PC-3 (cell line): ENCODE results near the gene MOB3A. TPM values are rescaled to one million over a fixed set of nuclear protein-coding genes. Genes with fewer than 3 reads are reported as not detected.

Source experiments
- ATAC-seq: fragments of 200-7000 bp; cut with Tn5 transposase; 2 replicates; pipeline ENCODE4 v1.9.1; 2020; ENCODE audit warnings: mild to moderate bottlenecking, moderate library complexity
- BruUV-seq: library from RNA; stranded (reverse); fragments of 400-500 nt; replicated peaks from 2 replicates; lab custom pipeline; 2021; lab: Mats Ljungman, UMichigan
- CTCF ChIA-PET: fragments of 300-600 bp; sonication (Branson Sonifier 250); formaldehyde crosslinking; loops from one replicate; lab custom pipeline; 2022; ENCODE audit warnings: antibody characterized with exemption; lab: Charles Lee
- POLR2A ChIA-PET: fragments of 300-600 bp; sonication (Branson Sonifier 250); formaldehyde crosslinking; loops from one replicate; lab custom pipeline; 2022; ENCODE audit warnings: antibody characterized with exemption; ENCODE audit not compliant: unreplicated experiment; lab: Charles Lee
- DNase-seq: peaks from one replicate; pipeline ENCODE4 v3.0.0-alpha.2; 2015
- H2AFZ ChIP-seq: fragments of 300-600 bp; sonication (generic); 2 replicates; pipeline ENCODE4 v1.6.0; 2016; ENCODE audit warnings: antibody characterized with exemption, low read length
- H3F3A ChIP-seq: fragments of 300-600 bp; sonication (generic); one replicate; pipeline ENCODE4 v1.6.0; 2017; ENCODE audit warnings: antibody characterized with exemption, low read length, control low read depth, mild to moderate bottlenecking; ENCODE audit not compliant: unreplicated experiment
- H3K27ac ChIP-seq: fragments of 300-600 bp; sonication (generic); 2 replicates; pipeline ENCODE4 v1.5.1; 2016; ENCODE audit warnings: mild to moderate bottlenecking, low read length
- H3K27me3 ChIP-seq: fragments of 300-600 bp; sonication (generic); 2 replicates; pipeline ENCODE4 v1.6.1; 2016; ENCODE audit warnings: low read length, mixed read lengths
- H3K36me3 ChIP-seq: fragments of 300-600 bp; sonication (generic); 2 replicates; pipeline ENCODE4 v1.6.1; 2016; ENCODE audit warnings: low read depth, mixed run types, low read length, mixed read lengths
- H3K4me1 ChIP-seq: fragments of 300-600 bp; sonication (generic); 2 replicates; pipeline ENCODE4 v1.5.1; 2016; ENCODE audit warnings: low read length; ENCODE audit not compliant: insufficient read depth
- H3K4me2 ChIP-seq: fragments of 300-600 bp; sonication (generic); 2 replicates; pipeline ENCODE4 v1.6.0; 2016; ENCODE audit warnings: low read length
- H3K4me3 ChIP-seq: fragments of 300-600 bp; sonication (generic); 2 replicates; pipeline ENCODE4 v1.5.1; 2016; ENCODE audit warnings: mild to moderate bottlenecking, low read length, mixed read lengths
- H3K79me2 ChIP-seq: fragments of 300-600 bp; sonication (generic); 2 replicates; pipeline ENCODE4 v1.6.1; 2017; ENCODE audit warnings: low read length, mixed read lengths
- H3K9ac ChIP-seq: fragments of 300-600 bp; sonication (generic); 2 replicates; pipeline ENCODE4 v1.6.0; 2016; ENCODE audit warnings: mild to moderate bottlenecking, low read length
- H3K9me2 ChIP-seq: fragments of 300-600 bp; sonication (generic); replicated peaks from 2 replicates; pipeline ENCODE4 v1.6.1; 2016; ENCODE audit warnings: mixed run types, low read length, mixed read lengths
- H3K9me3 ChIP-seq: fragments of 300-600 bp; sonication (generic); 2 replicates; pipeline ENCODE4 v1.6.1; 2016; ENCODE audit warnings: low read length, mixed read lengths
- H4K20me1 ChIP-seq: fragments of 300-600 bp; sonication (generic); 2 replicates; pipeline ENCODE4 v1.6.1; 2016; ENCODE audit warnings: low read length, mixed read lengths
- EZH2 ChIP-seq: fragments of 300-600 bp; sonication (generic); IDR thresholded peaks from one replicate; pipeline ENCODE4 v1.6.1; 2017; ENCODE audit warnings: antibody characterized with exemption, mild to moderate bottlenecking, low read length; ENCODE audit not compliant: unreplicated experiment
- intact Hi-C: fragments of 100-400 bp; cut with micrococcal nuclease; formaldehyde crosslinking; loops from 2 replicates; pipeline ENCODE4 v1.9.0; 2023
- total RNA-seq: library from RNA; depleted of rRNA; stranded (reverse); fragments of >200 nt; gene quantifications from 2 replicates; pipeline ENCODE4 v1.2.3, GENCODE V29; 2014; rRNA removed

The MOB3A gene
- total RNA-seq, 1 experiment from 2014 or later, result 15.1 TPM

DNA sequence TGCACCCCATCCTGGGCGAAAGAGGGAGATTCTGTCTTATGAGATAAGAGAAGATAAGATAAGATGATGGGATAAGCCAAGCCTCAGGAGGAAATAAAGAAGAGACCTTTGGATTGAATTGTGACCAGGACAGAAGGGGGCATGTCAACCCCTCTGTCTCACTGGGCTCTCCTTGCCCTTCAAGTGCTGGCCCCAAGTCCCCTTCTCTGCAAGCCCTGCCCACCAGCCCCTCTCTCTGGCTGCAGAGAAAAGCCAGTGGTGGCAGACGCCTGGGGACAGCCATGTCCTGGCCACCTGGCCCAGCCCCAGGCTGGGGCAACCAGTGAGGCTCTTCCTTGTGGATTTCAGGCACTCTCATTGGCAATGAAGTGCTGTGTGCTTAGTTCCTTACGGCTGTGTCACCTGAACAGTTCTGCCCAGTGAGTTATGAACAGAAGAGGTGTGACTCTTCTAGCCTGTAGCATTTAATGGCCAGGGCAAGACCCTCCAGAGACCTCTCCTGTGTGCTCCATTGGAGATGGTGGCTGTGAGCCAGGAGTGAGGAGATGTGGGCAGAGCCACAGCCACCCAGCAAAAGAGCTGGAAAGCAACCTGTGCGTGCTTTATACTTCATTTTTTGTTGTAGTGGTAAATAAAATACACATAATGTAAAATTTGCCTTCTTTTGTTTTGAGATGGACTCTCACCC, 74.5 kb downstream of the MOB3A start:
- intact Hi-C loops, result no loop called here
- H3K4me2 ChIP-seq, result no peak overlapping the region
- DNase-seq (no peak), ATAC-seq (no peak)
- TF ChIP-seq EZH2, result no peak
- H3K27me3 ChIP-seq, result no peaks in the 10 kb centered on the region
- POLR2A ChIA-PET, result no interaction called here
- no peak overlapping the region for H3K9ac ChIP-seq
- no peaks in the 10 kb centered on the region for H3K4me1 ChIP-seq
- no peak overlapping the region for H3K27ac ChIP-seq
- no peaks in the 10 kb centered on the region for H3K9me3 ChIP-seq
- no peaks in the 10 kb centered on the region for H3F3A ChIP-seq
- no peak overlapping the region for H3K4me3 ChIP-seq
- BruUV-seq, result no TSS peak
- no peaks in the 10 kb centered on the region for H3K79me2 ChIP-seq
- H3K9me2 ChIP-seq, result no peaks in the 10 kb centered on the region
- H4K20me1 ChIP-seq, result no peaks in the 10 kb centered on the region
- CTCF ChIA-PET, result interaction anchor here (0.6 kb wide), 1 partner anchor 481 kb away, joined by 5 read pairs; no protein-coding TSS in a partner anchor
- no peak overlapping the region for H2AFZ ChIP-seq
- no peaks in the 10 kb centered on the region for H3K36me3 ChIP-seq

Other genes starting within 250 kb of the MOB3A start
- 21.4 and 24.3 TPM in 2 replicates for gene REXO1, start 247.8 kb downstream of the MOB3A start, total RNA-seq
- 15.1 and 20.9 TPM in 2 replicates for gene KLF16, start 232.7 kb downstream of the MOB3A start, total RNA-seq
- 101 and 102 TPM in 2 replicates for gene ABHD17A, start 210.8 kb downstream of the MOB3A start, total RNA-seq
- 8.4 and 10.3 TPM in 2 replicates for gene ADAT3, start 190.9 kb downstream of the MOB3A start, total RNA-seq
- gene SCAMP4, start 190.9 kb downstream of the MOB3A start, total RNA-seq, result 61.5 and 73.7 TPM in 2 replicates
- 83.6 and 106 TPM in 2 replicates for gene CSNK1G2, start 155.2 kb downstream of the MOB3A start, total RNA-seq
- 72.0 and 94.0 TPM in 2 replicates for gene BTBD2, start 80.6 kb downstream of the MOB3A start, total RNA-seq
- 95.4 and 96.8 TPM in 2 replicates for gene MKNK2, start 45.1 kb downstream of the MOB3A start, total RNA-seq
- gene IZUMO4, start 589 bp upstream of the MOB3A start, total RNA-seq, result 1.0 and 3.6 TPM in 2 replicates
- gene AP3D1, start 55.2 kb upstream of the MOB3A start, total RNA-seq, result 103 and 142 TPM in 2 replicates
- gene DOT1L, start 67.6 kb upstream of the MOB3A start, total RNA-seq, result 11.4 and 19.7 TPM in 2 replicates
- gene PLEKHJ1, start 140.0 kb upstream of the MOB3A start, total RNA-seq, result 94.8 and 108 TPM in 2 replicates
- gene SF3A2, start 140.5 kb upstream of the MOB3A start, total RNA-seq, result 33.8 and 55.5 TPM in 2 replicates
- 6.0 and 7.7 TPM in 2 replicates for gene AMH, start 153.0 kb upstream of the MOB3A start, total RNA-seq
- gene JSRP1, start 160.1 kb upstream of the MOB3A start, total RNA-seq, result not detected in 2 replicates
- not detected in 2 replicates for gene PEAK3, start 185.8 kb upstream of the MOB3A start, total RNA-seq
- gene LINGO3, start 211.8 kb upstream of the MOB3A start, total RNA-seq, result 0.58 TPM in 1 of 2 replicates, not detected in the other
- 204 and 282 TPM in 2 replicates for gene LSM7, start 232.3 kb upstream of the MOB3A start, total RNA-seq
- 28.6 and 32.2 TPM in 2 replicates for gene SPPL2B, start 232.4 kb upstream of the MOB3A start, total RNA-seq